Heart left ventricle (tissue), 13 donors: ENCODE data around the gene RUVBL2.

Experiments
- POLR2A ChIP-seq, 2 donors: fragments of 450-650 bp; IDR thresholded peaks; one replicate each; pipeline ENCODE4 v1.6.1; 2017; ENCODE audit warnings: antibody characterized with exemption in 2 of 2, mild to moderate bottlenecking in 2 of 2, moderate library complexity in 2 of 2
- TF ChIP-seq, protein P1 (sequence below), 12 donors: fragments of 200-600 bp; sonication (generic) in 4 of 12; IDR thresholded peaks; one replicate each; pipeline versions ENCODE4 v1.5.0 to v1.8.0; 2018 to 2022; ENCODE audit warnings: antibody characterized with exemption in 12 of 12, mild to moderate bottlenecking in 5 of 12
- donor health status: ischemic (EF 13 %, LVEDD 7.1; RV severe dilation, severe dysfunction).
- donor health status: DM: no; HTN: yes; CAD: no.
- donor health status: DM: no; HTN: no; CAD: no.
- donor health status: ischemic (EF 25% LVEDD 6.9; RV normal size, moderate dysfunction).
- donor health status: ischemic (EF 25% LVEDD 5.7; RV mildly dilated, moderate dysfunction).
- donor health status: ischemic (EF 35%, LVEDD 5.7; RV mildly dilated, moderate dysfunction).
- donor health status: nonischemic (EF 11% LVEDD 7.7; RV severe dilation, severe dysfunction).
- donor health status: DM: yes; HTN: yes; CAD: no.
- donor health status: PGD.
- donor health status: ischemic (EF 29% LVEDD 5.4; RV normal size, mild dysfunction).
- donor health status: nonischemic (EF 23%, LVEDD 6.1; RV moderate dilation, normal function).

DNA sequence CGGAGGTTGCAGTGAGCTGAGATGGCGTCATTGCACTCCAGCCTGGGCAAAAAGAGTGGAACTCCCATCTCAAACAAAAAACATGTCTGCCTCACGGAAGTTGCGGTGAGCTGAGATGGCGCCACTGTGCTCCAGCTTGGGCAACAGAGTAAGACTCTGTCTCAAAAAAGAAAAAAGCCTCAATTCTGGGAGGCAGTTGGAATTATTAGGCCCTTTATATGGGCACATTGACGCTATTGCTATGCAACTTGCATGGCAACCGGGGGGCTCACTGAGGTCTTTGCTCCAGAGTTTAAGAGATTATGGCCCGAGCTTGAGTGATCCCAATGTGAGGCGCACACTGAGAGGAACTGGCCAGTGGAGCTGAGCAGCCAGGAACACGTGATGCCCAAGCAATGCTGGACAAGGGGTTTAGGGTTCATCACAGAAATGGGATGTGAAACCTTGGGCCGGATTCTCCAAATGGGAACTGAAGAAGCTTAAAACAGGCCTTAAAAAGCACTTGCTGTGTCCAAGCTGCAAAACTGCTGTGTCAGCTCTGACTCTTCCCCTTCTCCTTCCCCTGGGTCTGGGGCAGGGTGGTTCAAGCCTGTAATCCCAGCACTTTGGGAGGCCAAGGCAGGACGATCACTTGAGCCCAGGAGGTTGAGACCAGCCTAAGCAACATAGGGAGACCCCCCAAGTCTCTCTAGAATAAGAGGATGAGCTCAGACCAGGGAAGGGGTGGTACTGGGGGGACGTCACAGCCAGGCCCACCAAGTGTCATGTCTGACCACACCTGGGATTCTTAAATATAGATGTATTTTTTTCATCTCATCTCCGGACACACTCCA is 26.1 kb upstream of the RUVBL2 start:
- TF ChIP-seq, protein P1, sequence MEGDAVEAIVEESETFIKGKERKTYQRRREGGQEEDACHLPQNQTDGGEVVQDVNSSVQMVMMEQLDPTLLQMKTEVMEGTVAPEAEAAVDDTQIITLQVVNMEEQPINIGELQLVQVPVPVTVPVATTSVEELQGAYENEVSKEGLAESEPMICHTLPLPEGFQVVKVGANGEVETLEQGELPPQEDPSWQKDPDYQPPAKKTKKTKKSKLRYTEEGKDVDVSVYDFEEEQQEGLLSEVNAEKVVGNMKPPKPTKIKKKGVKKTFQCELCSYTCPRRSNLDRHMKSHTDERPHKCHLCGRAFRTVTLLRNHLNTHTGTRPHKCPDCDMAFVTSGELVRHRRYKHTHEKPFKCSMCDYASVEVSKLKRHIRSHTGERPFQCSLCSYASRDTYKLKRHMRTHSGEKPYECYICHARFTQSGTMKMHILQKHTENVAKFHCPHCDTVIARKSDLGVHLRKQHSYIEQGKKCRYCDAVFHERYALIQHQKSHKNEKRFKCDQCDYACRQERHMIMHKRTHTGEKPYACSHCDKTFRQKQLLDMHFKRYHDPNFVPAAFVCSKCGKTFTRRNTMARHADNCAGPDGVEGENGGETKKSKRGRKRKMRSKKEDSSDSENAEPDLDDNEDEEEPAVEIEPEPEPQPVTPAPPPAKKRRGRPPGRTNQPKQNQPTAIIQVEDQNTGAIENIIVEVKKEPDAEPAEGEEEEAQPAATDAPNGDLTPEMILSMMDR (IDR thresholded peaks at IDR 0.05) = no peak
- TF ChIP-seq POLR2A (IDR thresholded peaks at IDR 0.05) = no peak
